CD4-positive, alpha-beta T cell treated with Interleukin-4 for 1 hour (primary cell): ENCODE results near the gene TYW1B.
"Not testable (repeated sequence)": the region's sequence is repeated elsewhere in the genome, so short reads cannot be mapped to it uniquely, and the experiment has no call there.

Experiments
- DNase-seq, 2 donors: peaks; one replicate each; pipeline ENCODE4 v3.0.0-alpha.2; 2020 to 2022

TYW1B gene, protein sequence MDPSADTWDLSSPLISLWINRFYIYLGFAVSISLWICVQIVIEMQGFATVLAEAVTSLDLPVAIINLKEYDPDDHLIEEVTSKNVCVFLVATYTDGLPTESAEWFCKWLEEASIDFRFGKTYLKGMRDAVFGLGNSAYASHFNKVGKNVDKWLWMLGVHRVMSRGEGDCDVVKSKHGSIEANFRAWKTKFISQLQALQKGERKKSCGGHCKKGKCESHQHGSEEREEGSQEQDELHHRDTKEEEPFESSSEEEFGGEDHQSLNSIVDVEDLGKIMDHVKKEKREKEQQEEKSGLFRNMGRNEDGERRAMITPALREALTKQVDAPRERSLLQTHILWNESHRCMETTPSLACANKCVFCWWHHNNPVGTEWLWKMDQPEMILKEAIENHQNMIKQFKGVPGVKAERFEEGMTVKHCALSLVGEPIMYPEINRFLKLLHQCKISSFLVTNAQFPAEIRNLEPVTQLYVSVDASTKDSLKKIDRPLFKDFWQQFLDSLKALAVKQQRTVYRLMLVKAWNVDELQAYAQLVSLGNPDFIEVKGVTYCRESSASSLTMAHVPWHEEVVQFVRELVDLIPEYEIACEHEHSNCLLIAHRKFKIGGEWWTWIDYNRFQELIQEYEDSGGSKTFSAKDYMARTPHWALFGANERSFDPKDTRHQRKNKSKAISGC

DNA sequence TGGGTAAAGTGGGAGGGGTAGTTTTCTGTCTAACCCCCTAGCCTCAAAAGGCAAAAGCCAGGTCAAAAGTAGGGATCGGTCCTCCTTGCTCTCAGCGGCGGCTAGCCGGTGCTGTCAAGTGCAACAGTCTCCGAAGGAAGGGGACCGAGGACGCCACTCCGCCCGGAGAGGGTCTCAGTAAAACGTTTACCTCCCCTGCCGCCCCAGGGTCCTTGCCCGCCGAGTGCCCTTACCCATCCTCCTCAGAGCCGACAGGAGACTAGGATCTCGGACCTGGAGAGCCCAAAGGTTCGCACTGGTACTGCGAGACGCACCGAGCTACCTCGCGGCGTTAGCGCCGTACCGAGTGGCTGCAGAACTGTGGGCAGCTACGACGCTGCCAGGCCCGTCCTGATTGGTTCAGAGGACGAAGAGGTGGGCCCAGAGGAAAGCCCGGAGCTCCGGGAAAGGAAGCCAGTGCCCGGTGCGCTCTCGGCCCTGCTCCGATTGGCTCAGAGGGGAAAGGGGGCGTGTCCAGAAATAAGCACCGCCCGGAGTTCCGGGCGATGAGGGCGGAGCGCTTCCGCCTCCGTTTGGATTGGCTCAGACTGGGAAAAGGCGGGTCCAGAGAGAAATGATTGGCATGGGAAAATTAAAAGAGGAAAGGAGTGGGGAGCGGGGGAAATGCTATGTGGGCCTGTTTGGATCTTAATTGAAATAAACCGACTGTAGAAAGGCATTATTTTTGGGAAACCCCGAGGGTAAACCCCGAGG, at the start of gene TYW1B:
Gene TYW1B, minus strand, starts transcription at position 362 of the 753 bp plus-strand sequence. Its CDS starts 125 bp downstream, at position 237.
- peak; percentile 99 for DNase-seq

GRCh38 chr7:72867591-72867990, 39.6 kb upstream of the TYW1B start:
- DNase-seq = not testable (repeated sequence)

DNA sequence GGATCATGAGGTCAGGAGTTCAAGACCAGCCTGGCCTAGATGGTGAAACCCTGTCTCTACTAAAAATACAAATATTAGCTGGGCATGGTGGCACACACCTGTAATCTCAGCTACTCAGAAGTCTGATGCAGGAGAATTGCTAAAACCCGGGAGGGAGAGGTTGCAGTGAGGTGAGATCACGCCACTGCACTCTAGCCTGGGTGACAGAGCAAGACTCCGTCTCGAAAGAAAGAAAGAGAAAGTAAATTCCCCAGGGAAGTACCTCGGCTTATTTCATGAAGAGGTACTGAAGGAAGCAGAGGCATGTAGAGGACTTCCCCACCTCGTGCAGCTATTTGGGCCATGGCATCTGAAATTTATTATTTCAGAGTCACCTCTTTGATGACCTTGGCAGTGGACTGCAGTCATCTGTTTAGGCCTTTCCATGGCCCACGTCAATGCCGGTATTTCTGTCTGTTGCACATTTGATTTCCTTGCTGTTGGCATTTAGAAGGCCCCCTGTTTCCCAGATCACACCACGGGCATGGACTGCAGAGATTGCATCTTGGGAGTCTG, 30.9 kb upstream of the TYW1B start:
- DNase-seq = not testable (repeated sequence)

GRCh38 chr7:72857925-72858324, 29.9 kb upstream of the TYW1B start:
- not testable (repeated sequence) for DNase-seq

GRCh38 chr7:72855261-72855660, 27.3 kb upstream of the TYW1B start:
- DNase-seq = not testable (repeated sequence)

DNA sequence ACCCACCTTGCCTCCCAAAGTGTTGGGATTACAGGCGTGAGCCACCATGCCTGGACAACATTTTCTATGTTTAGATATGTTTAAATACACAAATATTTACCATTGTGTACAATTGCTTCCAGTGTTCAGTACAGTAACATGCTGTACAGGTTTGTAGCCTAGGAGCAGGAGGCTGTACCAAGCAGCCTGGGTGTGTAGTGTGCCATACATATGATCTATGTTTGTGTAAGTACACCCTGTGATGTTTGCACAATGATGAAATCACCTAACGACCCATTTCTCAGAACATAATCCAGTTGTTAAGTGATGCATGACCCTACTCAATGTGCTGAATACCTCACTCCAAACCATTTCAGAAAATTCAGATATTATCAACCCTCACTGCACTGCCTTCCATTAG, 24.9 kb upstream of the TYW1B start:
- DNase-seq = not testable (repeated sequence)

GRCh38 chr7:72850746-72851145, 22.7 kb upstream of the TYW1B start:
- DNase-seq = not testable (repeated sequence)

DNA sequence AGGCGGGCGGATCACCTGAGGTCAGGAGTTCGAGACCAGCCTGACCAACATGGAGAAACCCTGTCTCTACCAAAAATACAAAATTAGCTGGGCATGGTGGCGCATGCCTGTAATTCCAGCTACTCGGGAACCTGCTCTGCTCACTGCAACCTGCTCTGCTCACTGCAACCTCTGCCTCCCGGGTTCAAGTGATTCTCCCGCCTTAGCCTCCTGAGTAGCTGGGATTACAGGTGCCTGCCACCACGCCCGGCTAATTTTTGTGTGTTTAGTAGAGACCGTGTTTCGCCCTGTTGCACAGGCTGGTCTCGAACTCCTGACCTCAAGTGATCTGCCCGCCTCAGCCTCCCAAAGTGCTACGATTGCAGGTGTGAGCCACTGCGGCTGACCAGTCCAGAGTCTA, 16.1 kb upstream of the TYW1B start:
- not testable (repeated sequence) for DNase-seq

GRCh38 chr7:72843166-72843565, 15.2 kb upstream of the TYW1B start:
- DNase-seq = not testable (repeated sequence)

GRCh38 chr7:72840966-72841511, 13.0 kb upstream of the TYW1B start:
- DNase-seq = not testable (repeated sequence)

DNA sequence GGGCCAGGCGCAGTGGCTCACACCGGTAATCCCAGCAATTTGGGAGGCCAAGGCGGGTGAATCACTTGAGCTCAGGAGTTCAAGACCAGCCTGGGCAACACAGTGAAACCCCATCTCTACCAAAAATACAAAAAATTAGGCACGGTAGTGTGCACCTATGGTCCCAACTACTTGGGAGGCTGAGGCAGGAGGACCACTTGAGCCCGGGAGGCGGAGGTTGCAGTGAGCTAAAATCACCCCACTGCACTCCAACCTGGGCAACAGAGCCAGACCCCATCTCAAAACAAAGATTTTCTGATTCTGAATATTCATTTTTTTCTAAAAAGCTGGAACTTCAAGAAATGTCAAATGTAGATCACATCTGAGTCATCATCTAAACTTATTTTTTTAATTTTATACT, 10.3 kb upstream of the TYW1B start:
- not testable (repeated sequence) for DNase-seq

GRCh38 chr7:72837291-72837690, 9.3 kb upstream of the TYW1B start:
- DNase-seq = not testable (repeated sequence)

GRCh38 chr7:72830567-72830966, 2.6 kb upstream of the TYW1B start:
- DNase-seq = not testable (repeated sequence)

GRCh38 chr7:72829687-72830354, 1.8 kb upstream of the TYW1B start:
- peak; percentile 75 to 81 for DNase-seq

DNA sequence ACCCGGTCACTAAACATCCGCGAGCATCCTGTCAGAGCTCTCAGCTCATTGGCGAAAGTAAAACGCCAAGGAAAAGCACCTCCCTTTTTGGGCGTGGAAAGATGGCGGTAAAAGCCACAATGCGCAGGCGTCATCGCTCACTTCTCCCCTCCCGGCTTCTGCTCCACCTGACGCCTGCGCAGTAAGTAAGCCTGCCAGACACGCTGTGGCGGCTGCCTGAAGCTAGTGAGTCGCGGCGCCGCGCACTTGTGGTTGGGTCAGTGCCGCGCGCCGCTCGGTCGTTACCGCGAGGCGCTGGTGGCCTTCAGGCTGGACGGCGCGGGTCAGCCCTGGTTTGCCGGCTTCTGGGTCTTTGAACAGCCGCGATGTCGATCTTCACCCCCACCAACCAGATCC, 1.3 kb upstream of the TYW1B start:
- DNase-seq = peak; percentile 99

- peak in 1 of 2 donors; percentile 57 for DNase-seq
Observed at GRCh38 chr7:72823765-72824732, 4.0 kb downstream of the TYW1B start.

DNA sequence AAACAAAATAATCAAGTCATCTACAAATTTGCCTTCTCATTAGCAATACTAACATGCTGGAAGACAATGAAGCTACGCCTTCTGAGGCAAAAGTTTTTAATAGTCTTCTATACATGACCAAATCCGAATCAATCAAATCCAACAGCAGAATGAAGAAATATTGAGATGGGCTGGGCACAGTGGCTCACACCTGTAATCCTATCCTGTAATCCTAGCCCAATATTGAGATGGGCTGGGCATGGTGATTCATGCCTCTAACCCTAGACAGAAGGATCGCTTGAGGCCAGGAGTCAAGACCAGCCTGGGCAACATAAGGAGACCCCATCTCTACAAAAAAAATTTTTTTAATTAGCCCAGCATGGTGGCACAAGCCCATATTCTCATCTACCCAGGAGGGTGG, 5.5 kb downstream of the TYW1B start:
- not testable (repeated sequence) for DNase-seq

- DNase-seq = peak in 1 of 2 donors; percentile 13
Observed at GRCh38 chr7:72818663-72819361, 9.2 kb downstream of the TYW1B start.

DNA sequence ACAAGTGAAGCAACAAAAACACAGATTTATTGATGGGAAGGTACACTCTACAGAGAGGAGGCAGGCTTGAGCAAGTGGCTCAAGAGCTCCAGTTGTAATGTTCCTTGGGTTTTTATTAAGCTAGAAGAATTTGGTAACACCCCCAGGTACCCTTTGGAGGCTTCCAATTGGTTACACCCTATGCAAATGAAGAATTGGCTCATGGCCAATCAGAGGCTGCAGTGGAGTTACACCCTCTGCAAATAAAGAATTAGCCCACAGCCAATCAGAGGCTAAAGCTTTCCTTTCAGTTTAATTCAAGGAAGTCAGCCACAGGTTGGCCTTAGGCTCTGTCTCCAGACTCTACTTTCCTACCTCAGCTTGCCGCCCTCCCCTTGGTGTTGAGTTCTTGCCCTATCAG, 10.3 kb downstream of the TYW1B start:
- not testable (repeated sequence) for DNase-seq
